Neural progenitor cell (in vitro differentiated cells): ENCODE data around the gene SNX20. TPM values are rescaled to one million over a fixed set of nuclear protein-coding genes. Genes with fewer than 3 reads are reported as not detected.
A peak's percentile ranks its signal among the peaks of the same experiment; 100 is the strongest.

ENCODE experiments used
- DNase-seq: peaks from one replicate; pipeline ENCODE4 v3.0.0-alpha.2; 2016; ENCODE audit warnings: low spot score
- H2AFZ ChIP-seq: fragments of 200-600 bp; sonication (generic); replicated peaks from 2 replicates; pipeline ENCODE4 v1.6.1; 2016; ENCODE audit warnings: antibody characterized with exemption
- H3F3A ChIP-seq: fragments of 200-600 bp; sonication (generic); 2 replicates; pipeline ENCODE4 v1.6.1; 2016; ENCODE audit warnings: antibody characterized with exemption, low read depth
- H3K27ac ChIP-seq: fragments of 200-600 bp; sonication (generic); 2 replicates; pipeline ENCODE4 v1.5.1; 2016; ENCODE audit warnings: mild to moderate bottlenecking
- H3K27me3 ChIP-seq: fragments of 200-600 bp; sonication (generic); 2 replicates; pipeline ENCODE4 v1.6.1; 2016; ENCODE audit warnings: mild to moderate bottlenecking, moderate library complexity
- H3K36me3 ChIP-seq: fragments of 200-600 bp; sonication (generic); 2 replicates; pipeline ENCODE4 v1.5.1; 2016
- H3K4me1 ChIP-seq: fragments of 200-600 bp; sonication (generic); 2 replicates; pipeline ENCODE4 v1.6.1; 2016; ENCODE audit warnings: mixed run types
- H3K4me2 ChIP-seq: fragments of 200-600 bp; sonication (generic); 2 replicates; pipeline ENCODE4 v1.6.1; 2016
- H3K4me3 ChIP-seq: fragments of 200-600 bp; sonication (generic); 2 replicates; pipeline ENCODE4 v1.5.1; 2016
- H3K79me2 ChIP-seq: fragments of 200-600 bp; sonication (generic); 2 replicates; pipeline ENCODE4 v1.6.1; 2016; ENCODE audit warnings: low read depth
- H3K9ac ChIP-seq: fragments of 200-600 bp; sonication (generic); 2 replicates; pipeline ENCODE4 v1.6.1; 2016
- H3K9me3 ChIP-seq: fragments of 200-600 bp; sonication (generic); 2 replicates; pipeline ENCODE4 v1.5.1; 2016; ENCODE audit warnings: low read depth
- H4K20me1 ChIP-seq: fragments of 200-600 bp; sonication (generic); 2 replicates; pipeline ENCODE4 v1.6.1; 2016; ENCODE audit warnings: low read depth
- H3K27ac Mint-ChIP-seq: 3 replicates; pipeline ENCODE4 v1.8.0; 2021; ENCODE audit warnings: mixed read lengths
- H3K27me3 Mint-ChIP-seq: 2 replicates; pipeline ENCODE4 v1.8.0; 2022; ENCODE audit warnings: low read depth, mild to moderate bottlenecking, inconsistent platforms, moderate library complexity, mixed read lengths; ENCODE audit not compliant: insufficient read depth
- H3K36me3 Mint-ChIP-seq: 3 replicates; pipeline ENCODE4 v1.8.0; 2021; ENCODE audit warnings: mixed read lengths
- H3K4me1 Mint-ChIP-seq: 3 replicates; pipeline ENCODE4 v1.8.0; 2021; ENCODE audit warnings: mixed read lengths
- H3K4me3 Mint-ChIP-seq: 3 replicates; pipeline ENCODE4 v1.8.0; 2021; ENCODE audit warnings: mild to moderate bottlenecking, moderate library complexity, mixed read lengths
- H3K9me3 Mint-ChIP-seq: 3 replicates; pipeline ENCODE4 v1.8.0; 2020; ENCODE audit warnings: mixed read lengths
- CTCF ChIP-seq: fragments of 200-600 bp; sonication (generic); IDR thresholded peaks from 2 replicates; pipeline ENCODE4 v1.5.1; 2017; ENCODE audit warnings: antibody characterized with exemption, mild to moderate bottlenecking
- EZH2 ChIP-seq: fragments of 200-600 bp; sonication (generic); IDR thresholded peaks from 2 replicates; pipeline ENCODE4 v1.6.1; 2017; ENCODE audit warnings: antibody characterized with exemption, mild to moderate bottlenecking, moderate library complexity
- EZH2phosphoT487 ChIP-seq: fragments of 200-600 bp; sonication (generic); IDR thresholded peaks from 2 replicates; pipeline ENCODE4 v1.6.1; 2017; ENCODE audit warnings: antibody characterized with exemption
- total RNA-seq: library from RNA; depleted of rRNA; stranded (reverse); fragments of >200 nt; gene quantifications from 2 replicates; pipeline ENCODE4 v1.2.3, GENCODE V29; 2015; ENCODE audit warnings: low replicate concordance

The SNX20 gene
- total RNA-seq, 1 donor from 2014 or later = not detected

- Histone ChIP-seq H4K20me1 (no peaks in the 10 kb centered on the region), H3K9ac (no peak overlapping the region), H3K4me1 (no peaks in the 10 kb centered on the region), H3F3A (no peaks in the 10 kb centered on the region), H3K27me3 (no peaks in the 10 kb centered on the region), H3K36me3 (no peaks in the 10 kb centered on the region), H3K4me3 (no peak overlapping the region), H3K79me2 (no peaks in the 10 kb centered on the region), H2AFZ (no peak overlapping the region), H3K27ac (no peak overlapping the region), H3K9me3 (no peaks in the 10 kb centered on the region), H3K4me2 (no peak overlapping the region)
- Mint-ChIP-seq H3K9me3 (no peaks in the 10 kb centered on the region), H3K27me3 (peaks cover 13% of the 10 kb centered on the region), H3K36me3 (peaks cover 34% of the 10 kb centered on the region), H3K27ac (peak overlapping the region; percentile 83), H3K4me1 (peaks cover 4% of the 10 kb centered on the region), H3K4me3 (no peak overlapping the region)
- DNase-seq = peak; percentile 58
- TF ChIP-seq EZH2 (no peak), CTCF (peak; percentile 36), EZH2phosphoT487 (no peak)
Observed at GRCh38 chr16:50627419-50627818, 53.7 kb downstream of the SNX20 start.

- Histone ChIP-seq H3K9ac (no peak overlapping the region), H3K4me3 (no peak overlapping the region), H3K27me3 (no peaks in the 10 kb centered on the region), H3F3A (no peaks in the 10 kb centered on the region), H3K4me2 (no peak overlapping the region), H3K36me3 (no peaks in the 10 kb centered on the region), H3K79me2 (no peaks in the 10 kb centered on the region), H2AFZ (no peak overlapping the region), H3K9me3 (no peaks in the 10 kb centered on the region), H3K4me1 (no peaks in the 10 kb centered on the region), H4K20me1 (no peaks in the 10 kb centered on the region), H3K27ac (no peak overlapping the region)
- H3K4me1 Mint-ChIP-seq = peaks cover 4% of the 10 kb centered on the region
- TF ChIP-seq CTCF (no peak), EZH2 (no peak), EZH2phosphoT487 (no peak)
- no peaks in the 10 kb centered on the region for H3K9me3 Mint-ChIP-seq
- DNase-seq = no peak
- H3K27ac Mint-ChIP-seq = peak overlapping the region; percentile 89
- H3K27me3 Mint-ChIP-seq = peaks cover 14% of the 10 kb centered on the region
- no peak overlapping the region for H3K4me3 Mint-ChIP-seq
- peaks cover 31% of the 10 kb centered on the region for H3K36me3 Mint-ChIP-seq
Observed at GRCh38 chr16:50626868-50627267, 54.2 kb downstream of the SNX20 start.

GRCh38 chr16:50625374-50625773, 55.7 kb downstream of the SNX20 start:
- Histone ChIP-seq H3K27me3 (no peaks in the 10 kb centered on the region), H3K27ac (no peak overlapping the region), H3K79me2 (no peaks in the 10 kb centered on the region), H3K4me3 (no peak overlapping the region), H3K9me3 (no peaks in the 10 kb centered on the region), H3F3A (no peaks in the 10 kb centered on the region), H3K4me1 (no peaks in the 10 kb centered on the region), H2AFZ (no peak overlapping the region), H4K20me1 (no peaks in the 10 kb centered on the region), H3K4me2 (no peak overlapping the region), H3K9ac (no peak overlapping the region), H3K36me3 (no peaks in the 10 kb centered on the region)
- no peak for TF ChIP-seq CTCF
- TF ChIP-seq EZH2phosphoT487 = no peak
- TF ChIP-seq EZH2 = no peak
- DNase-seq = no peak
- Mint-ChIP-seq H3K36me3 (peaks cover 30% of the 10 kb centered on the region), H3K4me3 (no peak overlapping the region), H3K4me1 (peaks cover 3% of the 10 kb centered on the region), H3K27ac (no peak overlapping the region), H3K9me3 (no peaks in the 10 kb centered on the region), H3K27me3 (peaks cover 11% of the 10 kb centered on the region)
